Fibroblast of lung (primary cell): Measurements from ENCODE around the gene DIP2C. TPM values are rescaled to one million over a fixed set of nuclear protein-coding genes. Genes with fewer than 3 reads are reported as not detected.

Experiments
- DNase-seq, 2 donors: peaks; one replicate each; pipeline versions ENCODE4 v3.0.0 to v3.0.0-alpha.2; 2010; ENCODE audit warnings: low read depth in 2 of 2
- H2AFZ ChIP-seq: 2 replicates; pipeline ENCODE4 v1.5.1; 2012; ENCODE audit warnings: low read length, control low read depth, inconsistent platforms
- H3K27ac ChIP-seq: 2 replicates; pipeline ENCODE4 v1.5.1; 2011; ENCODE audit warnings: low read length, control low read depth; ENCODE audit not compliant: insufficient read depth
- H3K27me3 ChIP-seq: 2 replicates; pipeline ENCODE4 v1.5.1; 2011; ENCODE audit warnings: mild to moderate bottlenecking, low read length; ENCODE audit not compliant: control insufficient read depth, insufficient read depth
- H3K36me3 ChIP-seq: 2 replicates; pipeline ENCODE4 v1.5.1; 2011; ENCODE audit warnings: low read length; ENCODE audit not compliant: control insufficient read depth, insufficient read depth
- H3K4me1 ChIP-seq: 2 replicates; pipeline ENCODE4 v1.5.1; 2011; ENCODE audit warnings: low read length; ENCODE audit not compliant: control insufficient read depth, insufficient read depth; ENCODE audit errors: extremely low read depth
- H3K4me2 ChIP-seq: 2 replicates; pipeline ENCODE4 v1.5.1; 2011; ENCODE audit warnings: low read length, control low read depth; ENCODE audit not compliant: insufficient read depth; ENCODE audit errors: extremely low read depth
- H3K4me3 ChIP-seq, 4 experiments: fragments of 200-600 bp in 1 of 4; sonication (generic) in 1 of 4; replicated peaks in 1 of 4; 2 replicates each; pipeline ENCODE4 v1.5.1; 2011 to 2016; ENCODE audit warnings: low read length in 4 of 4, low read depth in 3 of 4, mild to moderate bottlenecking in 3 of 4, control low read depth in 2 of 4, inconsistent platforms in 1 of 4, mixed read lengths in 1 of 4; ENCODE audit not compliant: insufficient read depth in 1 of 4; ENCODE audit errors: control extremely low read depth in 1 of 4
- H3K79me2 ChIP-seq: 2 replicates; pipeline ENCODE4 v1.5.1; 2012; ENCODE audit warnings: mild to moderate bottlenecking, low read length, inconsistent platforms; ENCODE audit not compliant: control insufficient read depth, insufficient read depth
- H3K9ac ChIP-seq: 2 replicates; pipeline ENCODE4 v1.5.1; 2011; ENCODE audit warnings: mild to moderate bottlenecking, low read length, control low read depth; ENCODE audit not compliant: insufficient read depth
- H3K9me3 ChIP-seq: 2 replicates; pipeline ENCODE4 v1.5.1; 2012; ENCODE audit warnings: low read depth, low read length; ENCODE audit not compliant: control insufficient read depth, insufficient read depth
- H4K20me1 ChIP-seq: 2 replicates; pipeline ENCODE4 v1.5.1; 2011; ENCODE audit warnings: low read length; ENCODE audit not compliant: control insufficient read depth, insufficient read depth; ENCODE audit errors: extremely low read depth
- CTCF ChIP-seq, 2 donors: IDR thresholded peaks in 1 of 2; conservative IDR thresholded peaks in 1 of 2; 1 replicate in 1 of 2; 2 replicates in 1 of 2; pipeline ENCODE4 v1.5.1; 2011 to 2012; ENCODE audit warnings: low read length in 2 of 2, control low read depth in 1 of 2, inconsistent platforms in 1 of 2, low read depth in 1 of 2, mild to moderate bottlenecking in 1 of 2
- EZH2 ChIP-seq: IDR thresholded peaks from 2 replicates; pipeline ENCODE4 v1.5.1; 2012; ENCODE audit warnings: low read length, control low read depth, mild to moderate bottlenecking; ENCODE audit errors: missing control alignments
- polyA plus RNA-seq, 2 donors: library from polyadenylated mRNA; depleted of rRNA in 1 of 2; stranded (reverse) in 1 of 2; unstranded in 1 of 2; fragments of >200 nt; gene quantifications; 2 replicates each; pipeline ENCODE4 v1.2.1, GENCODE V29; 2011 to 2012; ENCODE audit warnings: missing spikeins in 1 of 2
- total RNA-seq: library from RNA; depleted of rRNA; stranded (reverse); fragments of >200 nt; gene quantifications from 2 replicates; pipeline ENCODE4 v1.2.1, GENCODE V29; 2014

The DIP2C gene
- total and polyA plus RNA-seq, 2 donors (not counting 1 experiment from before 2014, with no cell fraction given): 10.7 to 18.3 TPM

GRCh38 chr10:576130-576465, 113.4 kb downstream of the DIP2C start:
- no peak overlapping the region for H3K4me3 ChIP-seq
- TF ChIP-seq CTCF (conservative IDR thresholded peaks at IDR 0.05 in 1 of 2, IDR thresholded peaks at IDR 0.05 in 1 of 2; ENCODE audit: low read depth in 1 of 2, low read length in 2 of 2) (no peak), EZH2 (no peak)
- peaks cover 3% of the 10 kb centered on the region for H4K20me1 ChIP-seq

GRCh38 chr10:575402-576129, 113.9 kb downstream of the DIP2C start:
- Histone ChIP-seq H4K20me1 (peaks cover 3% of the 10 kb centered on the region), H3K9me3 (no peaks in the 10 kb centered on the region), H3K79me2 (peaks cover 30% of the 10 kb centered on the region), H3K9ac (no peak overlapping the region), H3K36me3 (no peaks in the 10 kb centered on the region), H3K4me3 (no peak overlapping the region), H3K27me3 (no peaks in the 10 kb centered on the region), H2AFZ (no peak overlapping the region), H3K4me2 (peak overlapping the region; percentile 16), H3K27ac (no peak overlapping the region), H3K4me1 (peaks cover 4% of the 10 kb centered on the region)
- DNase-seq: no peak
- no peak for TF ChIP-seq CTCF (conservative IDR thresholded peaks at IDR 0.05 in 1 of 2, IDR thresholded peaks at IDR 0.05 in 1 of 2; ENCODE audit: low read depth in 1 of 2, low read length in 2 of 2)
- no peak for TF ChIP-seq EZH2

More at GRCh38 chr10:576130-576465, 113.4 kb downstream of the DIP2C start:
- no peaks in the 10 kb centered on the region for H3K36me3 ChIP-seq
- no peak overlapping the region for H2AFZ ChIP-seq
- no peaks in the 10 kb centered on the region for H3K9me3 ChIP-seq
- H3K79me2 ChIP-seq: peaks cover 30% of the 10 kb centered on the region
- H3K27ac ChIP-seq: no peak overlapping the region
- H3K9ac ChIP-seq: no peak overlapping the region
- DNase-seq: peak; percentile 51 to 60
- peak overlapping the region; percentile 16 for H3K4me2 ChIP-seq
- H3K4me1 ChIP-seq: peaks cover 4% of the 10 kb centered on the region
- H3K27me3 ChIP-seq: no peaks in the 10 kb centered on the region

GRCh38 chr10:572696-573095, 116.8 kb downstream of the DIP2C start:
- no peak overlapping the region for H3K27ac ChIP-seq

More at GRCh38 chr10:572696-573095, 116.8 kb downstream of the DIP2C start:
- DNase-seq: no peak
- Histone ChIP-seq H3K4me1 (peaks cover 4% of the 10 kb centered on the region), H2AFZ (no peak overlapping the region), H3K9me3 (no peaks in the 10 kb centered on the region), H3K79me2 (peaks cover 20% of the 10 kb centered on the region), H3K27me3 (no peaks in the 10 kb centered on the region), H3K4me3 (no peak overlapping the region), H3K4me2 (no peak overlapping the region), H4K20me1 (no peaks in the 10 kb centered on the region), H3K9ac (no peak overlapping the region), H3K36me3 (no peaks in the 10 kb centered on the region)
- TF ChIP-seq CTCF (conservative IDR thresholded peaks at IDR 0.05 in 1 of 2, IDR thresholded peaks at IDR 0.05 in 1 of 2; ENCODE audit: low read depth in 1 of 2, low read length in 2 of 2) (no peak), EZH2 (no peak)
